NT2/D1 (cell line): ENCODE measurements around the gene ANGPTL2.

ENCODE experiments used
- DNase-seq: peaks from one replicate; pipeline ENCODE4 v3.0.0-alpha.2; 2011; ENCODE audit warnings: low read depth, low spot score
- H3K27me3 ChIP-seq: 2 replicates; pipeline ENCODE4 v1.6.0; 2011; ENCODE audit warnings: mild to moderate bottlenecking; ENCODE audit not compliant: insufficient read length, insufficient read depth
- H3K36me3 ChIP-seq: 2 replicates; pipeline ENCODE4 v1.6.1; 2011; ENCODE audit warnings: mild to moderate bottlenecking, low read length, mixed read lengths; ENCODE audit not compliant: insufficient read depth, insufficient read length
- H3K4me1 ChIP-seq: 2 replicates; pipeline ENCODE4 v1.5.1; 2011; ENCODE audit not compliant: insufficient read depth, insufficient read length
- H3K4me3 ChIP-seq: 2 replicates; pipeline ENCODE4 v1.5.1; 2011; ENCODE audit warnings: low read depth; ENCODE audit not compliant: insufficient read length
- H3K9ac ChIP-seq: 2 replicates; pipeline ENCODE4 v1.6.0; 2011; ENCODE audit warnings: low read depth; ENCODE audit not compliant: insufficient read length
- H3K9me3 ChIP-seq: 2 replicates; pipeline ENCODE4 v1.5.1; 2011; ENCODE audit warnings: mild to moderate bottlenecking, low read length; ENCODE audit not compliant: insufficient read depth
- SUZ12 ChIP-seq: IDR thresholded peaks from 2 replicates; pipeline ENCODE4 v1.6.1; 2011; ENCODE audit not compliant: insufficient read length, insufficient read depth; ENCODE audit errors: extremely low read depth
- YY1 ChIP-seq: IDR thresholded peaks from 2 replicates; pipeline ENCODE4 v1.6.1; 2011; ENCODE audit not compliant: insufficient read length, insufficient read depth
- ZNF274 ChIP-seq: IDR thresholded peaks from 2 replicates; pipeline ENCODE4 v1.6.1; 2011; ENCODE audit warnings: mild to moderate bottlenecking, low read depth, low read length

ANGPTL2 gene

DNA sequence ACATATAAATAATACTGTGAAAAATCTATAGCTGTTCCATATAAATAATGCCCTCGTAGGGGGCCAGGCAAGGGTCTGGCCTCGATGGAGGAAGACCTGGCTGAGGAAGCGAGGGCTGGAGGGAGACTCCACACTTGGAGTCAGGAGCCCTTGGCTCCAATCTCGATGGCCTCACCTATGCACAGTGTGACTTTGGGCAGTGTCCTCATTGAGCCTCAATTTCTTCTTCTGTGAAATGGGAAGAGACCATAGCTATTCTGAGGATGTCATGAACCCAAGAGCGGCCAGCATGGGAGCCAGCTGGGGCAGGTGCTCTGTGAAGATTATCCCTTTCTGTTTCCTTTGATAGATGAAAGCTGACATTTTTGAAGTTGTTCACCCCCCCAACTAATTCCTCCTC, 24.8 kb downstream of the ANGPTL2 start:
- no peak for DNase-seq
- H3K27me3 ChIP-seq = no peaks in the 10 kb centered on the region
- H3K4me3 ChIP-seq = no peak overlapping the region
- no peaks in the 10 kb centered on the region for H3K9me3 ChIP-seq
- no peaks in the 10 kb centered on the region for H3K4me1 ChIP-seq
- H3K9ac ChIP-seq = no peak overlapping the region
- H3K36me3 ChIP-seq = peaks cover 14% of the 10 kb centered on the region
- TF ChIP-seq ZNF274 = no peak

DNA sequence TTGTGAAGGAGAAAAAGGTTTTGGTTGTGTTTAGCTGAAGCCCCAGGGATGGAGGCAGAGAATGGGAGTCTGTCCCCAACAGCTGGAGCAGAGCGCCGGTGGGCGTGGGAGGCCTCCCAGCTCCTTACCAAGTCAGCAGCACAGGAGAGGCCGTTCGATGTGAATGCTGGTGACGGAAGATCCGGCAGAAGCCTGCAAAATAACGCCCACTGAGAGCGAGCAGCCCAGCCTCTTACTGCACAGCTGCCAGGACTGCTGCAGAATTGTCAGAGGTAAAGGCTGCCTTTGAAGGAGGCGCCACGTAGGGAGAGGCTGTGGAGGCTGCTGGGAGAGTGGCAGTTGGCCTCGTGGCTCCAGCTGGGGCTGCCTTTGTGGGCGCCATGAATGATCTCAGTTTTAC, 26.2 kb downstream of the ANGPTL2 start:
- Histone ChIP-seq H3K9me3 (no peaks in the 10 kb centered on the region), H3K4me1 (no peaks in the 10 kb centered on the region), H3K9ac (no peak overlapping the region), H3K27me3 (no peaks in the 10 kb centered on the region), H3K4me3 (no peak overlapping the region), H3K36me3 (peaks cover 20% of the 10 kb centered on the region)
- no peak for TF ChIP-seq YY1
- no peak for TF ChIP-seq ZNF274
- TF ChIP-seq SUZ12 = no peak
- DNase-seq = no peak

GRCh38 chr9:127095411-127095810, 27.0 kb downstream of the ANGPTL2 start:
- Histone ChIP-seq H3K9ac (no peak overlapping the region), H3K4me3 (no peak overlapping the region), H3K27me3 (no peaks in the 10 kb centered on the region), H3K36me3 (peaks cover 18% of the 10 kb centered on the region), H3K9me3 (no peaks in the 10 kb centered on the region), H3K4me1 (no peaks in the 10 kb centered on the region)
- TF ChIP-seq SUZ12 = no peak
- TF ChIP-seq YY1 = no peak
- no peak for TF ChIP-seq ZNF274
- DNase-seq = no peak

GRCh38 chr9:127093319-127094020, 29.0 kb downstream of the ANGPTL2 start:
- H3K9me3 ChIP-seq = no peaks in the 10 kb centered on the region
- TF ChIP-seq YY1 (no peak), SUZ12 (no peak), ZNF274 (no peak)

DNA sequence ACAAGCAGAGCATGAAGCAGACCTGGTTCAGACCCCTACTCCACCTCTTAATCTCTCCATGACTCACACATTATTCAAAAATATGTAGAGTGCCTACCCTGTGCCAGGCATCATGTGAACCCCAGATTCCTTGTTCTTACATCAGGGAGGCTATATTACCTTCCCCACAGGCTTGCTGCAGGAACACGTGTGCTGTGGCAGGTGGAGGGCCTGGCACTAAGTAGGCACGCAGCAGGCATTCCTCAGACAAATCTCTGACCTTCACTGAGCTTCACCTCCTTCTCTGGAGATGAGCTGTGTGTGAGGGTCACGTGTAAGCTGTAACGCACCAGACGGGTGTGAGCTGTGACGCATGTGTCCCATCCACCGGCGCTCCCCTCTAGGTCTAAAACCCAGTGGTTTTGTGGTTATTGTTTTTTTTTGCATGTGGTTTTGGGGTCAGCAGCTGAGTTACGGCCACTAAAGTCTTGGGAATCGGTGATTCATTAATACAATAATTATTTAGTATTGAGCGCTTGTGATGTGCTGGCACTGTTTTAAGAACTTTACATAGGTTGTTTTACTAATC, 30.3 kb downstream of the ANGPTL2 start:
- no peak for DNase-seq
- Histone ChIP-seq H3K9ac (no peak overlapping the region), H3K9me3 (no peaks in the 10 kb centered on the region), H3K4me3 (no peak overlapping the region), H3K4me1 (no peaks in the 10 kb centered on the region), H3K27me3 (no peaks in the 10 kb centered on the region), H3K36me3 (peaks cover 39% of the 10 kb centered on the region)
- TF ChIP-seq YY1 (no peak), SUZ12 (no peak), ZNF274 (no peak)

More at GRCh38 chr9:127093319-127094020, 29.0 kb downstream of the ANGPTL2 start:
- Histone ChIP-seq H3K4me3 (no peak overlapping the region), H3K27me3 (no peaks in the 10 kb centered on the region), H3K4me1 (no peaks in the 10 kb centered on the region), H3K36me3 (peaks cover 27% of the 10 kb centered on the region), H3K9ac (no peak overlapping the region)
- no peak for DNase-seq

- H3K27me3 ChIP-seq = no peaks in the 10 kb centered on the region
- no peak for TF ChIP-seq SUZ12
- TF ChIP-seq YY1 = no peak
- no peak for TF ChIP-seq ZNF274
- H3K36me3 ChIP-seq = peaks cover 42% of the 10 kb centered on the region
- no peaks in the 10 kb centered on the region for H3K4me1 ChIP-seq
- no peaks in the 10 kb centered on the region for H3K9me3 ChIP-seq
- no peak overlapping the region for H3K9ac ChIP-seq
- no peak overlapping the region for H3K4me3 ChIP-seq
- DNase-seq = no peak
Observed at GRCh38 chr9:127091526-127091925, 30.9 kb downstream of the ANGPTL2 start.

GRCh38 chr9:127090341-127090985, 32.0 kb downstream of the ANGPTL2 start:
- no peak for DNase-seq
- Histone ChIP-seq H3K9ac (no peak overlapping the region), H3K36me3 (peaks cover 42% of the 10 kb centered on the region), H3K4me3 (no peak overlapping the region), H3K9me3 (no peaks in the 10 kb centered on the region), H3K4me1 (no peaks in the 10 kb centered on the region), H3K27me3 (no peaks in the 10 kb centered on the region)
- TF ChIP-seq ZNF274 (no peak), SUZ12 (no peak), YY1 (no peak)

DNA sequence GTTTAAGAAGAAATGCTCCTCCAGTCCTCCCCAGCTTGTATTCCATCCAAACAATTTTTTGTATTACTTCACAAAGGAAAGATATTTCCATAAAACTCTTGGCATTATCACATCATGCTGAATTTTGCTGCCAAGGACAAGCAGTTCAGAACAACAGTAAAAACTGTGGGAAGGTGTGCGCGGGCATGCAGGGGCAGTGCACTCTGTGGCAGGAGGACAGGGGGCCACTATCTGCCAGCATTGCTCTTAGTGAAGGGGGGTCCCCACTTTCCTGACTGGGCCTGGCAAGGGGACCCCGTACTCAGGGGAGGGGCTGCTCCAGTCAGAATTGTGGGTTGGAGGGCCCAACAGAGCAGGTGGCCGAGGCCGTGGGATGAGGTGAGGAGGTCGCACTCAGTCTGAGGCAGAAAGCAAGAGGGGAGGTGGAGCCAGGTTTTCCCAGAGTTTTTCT, 32.8 kb downstream of the ANGPTL2 start:
- Histone ChIP-seq H3K4me3 (no peak overlapping the region), H3K9me3 (no peaks in the 10 kb centered on the region), H3K27me3 (no peaks in the 10 kb centered on the region), H3K36me3 (peaks cover 42% of the 10 kb centered on the region), H3K4me1 (no peaks in the 10 kb centered on the region), H3K9ac (no peak overlapping the region)
- TF ChIP-seq YY1 (no peak), ZNF274 (no peak), SUZ12 (no peak)
- DNase-seq = no peak
